ENCODE results near the gene GP1BB. TPM values are rescaled to one million over a fixed set of nuclear protein-coding genes. Genes with fewer than 3 reads are reported as not detected.

The GP1BB gene
- total RNA-seq, 4 donors from 2014 or later, result 0.76 to 7.4 (median 6.4) TPM; not detected in 1

GRCh38 chr22:19769393-19769715 lies 46.0 kb downstream of the GP1BB start:
- H3K4me1 ChIP-seq, result no peaks in the 10 kb centered on the region
- H3K27ac ChIP-seq, result no peak overlapping the region
- peaks cover 7 to 32% of the 10 kb centered on the region in 2 donors for H3K27me3 ChIP-seq
- no peak overlapping the region for H3K4me3 ChIP-seq
- H3K9me3 ChIP-seq, result no peaks in the 10 kb centered on the region
- DNase-seq, result no peak
- intact Hi-C loops (cut with DNase I; ENCODE audit: low total_unique reads), result no loop called here
- TF ChIP-seq POLR2A (IDR thresholded peaks at IDR 0.05) (no peak), CTCF (IDR thresholded peaks at IDR 0.05) (no peak)
- no peaks in the 10 kb centered on the region for H3K36me3 ChIP-seq

- intact Hi-C loops (cut with DNase I; ENCODE audit: low total_unique reads), result no loop called here
- TF ChIP-seq CTCF (IDR thresholded peaks at IDR 0.05), result no peak
- no peak for TF ChIP-seq POLR2A (IDR thresholded peaks at IDR 0.05)
- H3K36me3 ChIP-seq, result no peaks in the 10 kb centered on the region
- H3K9me3 ChIP-seq, result no peaks in the 10 kb centered on the region
- no peaks in the 10 kb centered on the region for H3K4me1 ChIP-seq
- H3K4me3 ChIP-seq, result no peak overlapping the region
- DNase-seq, result no peak
- H3K27ac ChIP-seq, result no peak overlapping the region
- H3K27me3 ChIP-seq, result peaks cover 7 to 27% of the 10 kb centered on the region in 2 donors
Observed at GRCh38 chr22:19770349-19771220, 47.2 kb downstream of the GP1BB start.

- no peak overlapping the region for H3K4me3 ChIP-seq
- H3K9me3 ChIP-seq, result no peaks in the 10 kb centered on the region
- no peak overlapping the region for H3K27ac ChIP-seq
- H3K4me1 ChIP-seq, result no peaks in the 10 kb centered on the region
- no peaks in the 10 kb centered on the region for H3K36me3 ChIP-seq
- TF ChIP-seq CTCF (IDR thresholded peaks at IDR 0.05) (no peak), POLR2A (IDR thresholded peaks at IDR 0.05) (no peak)
- peaks cover 0 to 22% of the 10 kb centered on the region in 2 donors for H3K27me3 ChIP-seq
- intact Hi-C loops (cut with DNase I; ENCODE audit: low total_unique reads), result no loop called here
- DNase-seq, result no peak
Observed at GRCh38 chr22:19772422-19772672, 49.0 kb downstream of the GP1BB start.

GRCh38 chr22:19772673-19773469 lies 49.5 kb downstream of the GP1BB start:
- no peak for DNase-seq
- no peaks in the 10 kb centered on the region for H3K4me1 ChIP-seq

More at GRCh38 chr22:19772673-19773469, 49.5 kb downstream of the GP1BB start:
- intact Hi-C loops (cut with DNase I; ENCODE audit: low total_unique reads), result no loop called here
- Histone ChIP-seq H3K36me3 (no peaks in the 10 kb centered on the region), H3K9me3 (no peaks in the 10 kb centered on the region), H3K4me3 (no peak overlapping the region), H3K27ac (no peak overlapping the region), H3K27me3 (peaks cover 0 to 17% of the 10 kb centered on the region in 2 donors)
- TF ChIP-seq POLR2A (IDR thresholded peaks at IDR 0.05) (no peak), CTCF (IDR thresholded peaks at IDR 0.05) (no peak)
